SK-N-SH treated with all-trans-retinoic acid at 6 μM for 48 hours (cell line): ENCODE results near the gene CFAP221.

Experiments
- CSDC2 ChIP-seq: fragments of 250-450 bp; sonication (Bioruptor Pico); IDR thresholded peaks from 2 replicates; pipeline ENCODE4 v1.5.0; 2020; ENCODE audit warnings: mild to moderate bottlenecking, moderate library complexity
- ESRRG ChIP-seq: fragments of 250-450 bp; sonication (Bioruptor Pico); IDR thresholded peaks from 2 replicates; pipeline ENCODE4 v1.6.1; 2021; ENCODE audit warnings: mild to moderate bottlenecking
- ISL1 ChIP-seq: fragments of 250-450 bp; sonication (Bioruptor Pico); IDR thresholded peaks from 2 replicates; pipeline ENCODE4 v2.1.2; 2022; ENCODE audit warnings: mild to moderate bottlenecking, moderate library complexity
- SNAI2 ChIP-seq: fragments of 250-450 bp; sonication (Bioruptor Pico); IDR thresholded peaks from 2 replicates; pipeline ENCODE4 v1.5.0; 2020; ENCODE audit warnings: mild to moderate bottlenecking, moderate library complexity
- TCF4 ChIP-seq: fragments of 250-450 bp; sonication (Bioruptor Pico); IDR thresholded peaks from 2 replicates; pipeline ENCODE4 v1.8.0; 2021; ENCODE audit warnings: mild to moderate bottlenecking, moderate library complexity, borderline replicate concordance
- ZFP30 ChIP-seq: fragments of 450-650 bp; formaldehyde crosslinking; IDR thresholded peaks from 2 replicates; pipeline ENCODE4 v1.5.0; 2022; ENCODE audit warnings: mild to moderate bottlenecking, moderate library complexity
- ZNF70 ChIP-seq: fragments of 450-650 bp; formaldehyde crosslinking; IDR thresholded peaks from 2 replicates; pipeline ENCODE4 v1.5.0; 2020; ENCODE audit warnings: mild to moderate bottlenecking, moderate library complexity
- ZNF8 ChIP-seq: fragments of 450-650 bp; formaldehyde crosslinking; IDR thresholded peaks from 2 replicates; pipeline ENCODE4 v1.5.0; 2020; ENCODE audit warnings: mild to moderate bottlenecking, moderate library complexity
- TF ChIP-seq, protein P1 (sequence below): fragments of 250-450 bp; sonication (Bioruptor Pico); IDR thresholded peaks from 2 replicates; pipeline ENCODE4 v1.8.0; 2020; ENCODE audit warnings: mild to moderate bottlenecking, moderate library complexity, borderline replicate concordance
- TF ChIP-seq, protein P2 (sequence below): fragments of 250-450 bp; sonication (Bioruptor Pico); IDR thresholded peaks from 2 replicates; pipeline ENCODE4 v1.5.0; 2020; ENCODE audit warnings: mild to moderate bottlenecking, moderate library complexity

DNA sequence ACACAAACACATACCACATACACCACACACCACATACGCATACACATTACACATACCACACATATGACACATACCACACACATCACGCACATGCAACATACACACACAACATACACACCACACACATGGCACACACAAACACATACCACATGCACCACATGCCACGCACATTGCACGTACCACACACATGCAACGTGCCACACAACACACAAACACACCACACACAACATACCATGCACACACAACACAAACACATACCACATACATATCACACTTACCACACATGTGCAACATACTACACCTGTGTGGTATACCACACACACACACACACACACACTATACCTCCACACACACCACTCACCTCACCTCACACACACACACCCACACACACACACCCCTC, 149.7 kb downstream of the CFAP221 start:
- TF ChIP-seq SNAI2 (CRISPR knock-in tag) (no peak), ZFP30 (CRISPR knock-in tag) (no peak), ZNF8 (CRISPR knock-in tag) (no peak), ZNF70 (no peak), CSDC2 (CRISPR knock-in tag) (no peak), TCF4 (CRISPR knock-in tag) (no peak), ISL1 (CRISPR knock-in tag) (no peak), ESRRG (CRISPR knock-in tag) (no peak)
- TF ChIP-seq, protein P1, sequence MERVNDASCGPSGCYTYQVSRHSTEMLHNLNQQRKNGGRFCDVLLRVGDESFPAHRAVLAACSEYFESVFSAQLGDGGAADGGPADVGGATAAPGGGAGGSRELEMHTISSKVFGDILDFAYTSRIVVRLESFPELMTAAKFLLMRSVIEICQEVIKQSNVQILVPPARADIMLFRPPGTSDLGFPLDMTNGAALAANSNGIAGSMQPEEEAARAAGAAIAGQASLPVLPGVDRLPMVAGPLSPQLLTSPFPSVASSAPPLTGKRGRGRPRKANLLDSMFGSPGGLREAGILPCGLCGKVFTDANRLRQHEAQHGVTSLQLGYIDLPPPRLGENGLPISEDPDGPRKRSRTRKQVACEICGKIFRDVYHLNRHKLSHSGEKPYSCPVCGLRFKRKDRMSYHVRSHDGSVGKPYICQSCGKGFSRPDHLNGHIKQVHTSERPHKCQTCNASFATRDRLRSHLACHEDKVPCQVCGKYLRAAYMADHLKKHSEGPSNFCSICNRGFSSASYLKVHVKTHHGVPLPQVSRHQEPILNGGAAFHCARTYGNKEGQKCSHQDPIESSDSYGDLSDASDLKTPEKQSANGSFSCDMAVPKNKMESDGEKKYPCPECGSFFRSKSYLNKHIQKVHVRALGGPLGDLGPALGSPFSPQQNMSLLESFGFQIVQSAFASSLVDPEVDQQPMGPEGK (CRISPR knock-in tag): no peak
- TF ChIP-seq, protein P2, sequence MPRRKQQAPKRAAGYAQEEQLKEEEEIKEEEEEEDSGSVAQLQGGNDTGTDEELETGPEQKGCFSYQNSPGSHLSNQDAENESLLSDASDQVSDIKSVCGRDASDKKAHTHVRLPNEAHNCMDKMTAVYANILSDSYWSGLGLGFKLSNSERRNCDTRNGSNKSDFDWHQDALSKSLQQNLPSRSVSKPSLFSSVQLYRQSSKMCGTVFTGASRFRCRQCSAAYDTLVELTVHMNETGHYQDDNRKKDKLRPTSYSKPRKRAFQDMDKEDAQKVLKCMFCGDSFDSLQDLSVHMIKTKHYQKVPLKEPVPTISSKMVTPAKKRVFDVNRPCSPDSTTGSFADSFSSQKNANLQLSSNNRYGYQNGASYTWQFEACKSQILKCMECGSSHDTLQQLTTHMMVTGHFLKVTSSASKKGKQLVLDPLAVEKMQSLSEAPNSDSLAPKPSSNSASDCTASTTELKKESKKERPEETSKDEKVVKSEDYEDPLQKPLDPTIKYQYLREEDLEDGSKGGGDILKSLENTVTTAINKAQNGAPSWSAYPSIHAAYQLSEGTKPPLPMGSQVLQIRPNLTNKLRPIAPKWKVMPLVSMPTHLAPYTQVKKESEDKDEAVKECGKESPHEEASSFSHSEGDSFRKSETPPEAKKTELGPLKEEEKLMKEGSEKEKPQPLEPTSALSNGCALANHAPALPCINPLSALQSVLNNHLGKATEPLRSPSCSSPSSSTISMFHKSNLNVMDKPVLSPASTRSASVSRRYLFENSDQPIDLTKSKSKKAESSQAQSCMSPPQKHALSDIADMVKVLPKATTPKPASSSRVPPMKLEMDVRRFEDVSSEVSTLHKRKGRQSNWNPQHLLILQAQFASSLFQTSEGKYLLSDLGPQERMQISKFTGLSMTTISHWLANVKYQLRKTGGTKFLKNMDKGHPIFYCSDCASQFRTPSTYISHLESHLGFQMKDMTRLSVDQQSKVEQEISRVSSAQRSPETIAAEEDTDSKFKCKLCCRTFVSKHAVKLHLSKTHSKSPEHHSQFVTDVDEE: no peak
